NCI-H2196 (cell line): Measurements from ENCODE around the gene BTBD1.
"Not testable (repeated sequence)": the region's sequence is repeated elsewhere in the genome, so short reads cannot be mapped to it uniquely, and the experiment has no call there.

ENCODE experiments used
- DNase-seq: peaks from one replicate; lab custom pipeline; 2025; ENCODE audit not compliant: unreplicated experiment; lab: John Stamatoyannopoulos, UW

BTBD1 gene

GRCh38 chr15:83061680-83062079 lies 5.4 kb downstream of the BTBD1 start:
- DNase-seq = no peak

GRCh38 chr15:83057696-83058376 lies 9.2 kb downstream of the BTBD1 start:
- DNase-seq = no peak

GRCh38 chr15:83057002-83057401 lies 10.1 kb downstream of the BTBD1 start:
- DNase-seq = no peak

- DNase-seq = no peak
These were observed 13.9 kb downstream of the BTBD1 start for GRCh38 chr15:83053151-83053550.

GRCh38 chr15:83046558-83047127 lies 20.4 kb downstream of the BTBD1 start:
- no peak for DNase-seq

- no peak for DNase-seq
These were observed 22.9 kb downstream of the BTBD1 start for GRCh38 chr15:83044156-83044555.

- DNase-seq = no peak
These were observed 27.8 kb downstream of the BTBD1 start for GRCh38 chr15:83039206-83039605.

GRCh38 chr15:83036253-83036652 lies 30.8 kb downstream of the BTBD1 start:
- no peak for DNase-seq

GRCh38 chr15:83031234-83031633 lies 35.8 kb downstream of the BTBD1 start:
- DNase-seq = not testable (repeated sequence)

- DNase-seq = no peak
These were observed 37.0 kb downstream of the BTBD1 start for GRCh38 chr15:83030021-83030420.

GRCh38 chr15:83018436-83018835 lies 48.6 kb downstream of the BTBD1 start:
- DNase-seq = no peak

GRCh38 chr15:83016906-83017305 lies 50.1 kb downstream of the BTBD1 start:
- no peak for DNase-seq

GRCh38 chr15:83015361-83015760 lies 51.7 kb downstream of the BTBD1 start:
- no peak for DNase-seq

GRCh38 chr15:83014205-83014653 lies 52.8 kb downstream of the BTBD1 start:
- no peak for DNase-seq

GRCh38 chr15:83012636-83013035 lies 54.4 kb downstream of the BTBD1 start:
- DNase-seq = no peak

GRCh38 chr15:83012076-83012426 lies 55.0 kb downstream of the BTBD1 start:
- peak; percentile 6 for DNase-seq

GRCh38 chr15:83011271-83012075 lies 55.6 kb downstream of the BTBD1 start, which contains the start of gene C15orf40:
Gene C15orf40 (minus strand): TSS chr15:83011639. CDS start chr15:83011607, 32 bp downstream.
- peak; percentile 86 for DNase-seq

GRCh38 chr15:83010709-83011270 lies 56.3 kb downstream of the BTBD1 start:
- DNase-seq = peak; percentile 46

- not testable (repeated sequence) for DNase-seq
These were observed 66.4 kb downstream of the BTBD1 start for GRCh38 chr15:83000672-83001031.

GRCh38 chr15:82999905-83000671 lies 67.0 kb downstream of the BTBD1 start:
- DNase-seq = peak; percentile 13

GRCh38 chr15:82999426-82999825 lies 67.6 kb downstream of the BTBD1 start:
- DNase-seq = no peak
